Keratinocyte (primary cell): Measurements from ENCODE around the gene SLC15A4.

Source experiments
- EZH2 ChIP-seq: IDR thresholded peaks from one replicate; pipeline ENCODE4 v1.6.1; 2012; ENCODE audit warnings: inconsistent platforms, mild to moderate bottlenecking, low read length, moderate library complexity
- TF ChIP-seq, protein P1 (sequence below), 3 experiments: IDR thresholded peaks in 1 of 3; conservative IDR thresholded peaks in 1 of 3; optimal IDR thresholded peaks in 1 of 3; 2 replicates in 2 of 3; 3 replicates in 1 of 3; pipeline versions ENCODE3 to v1.5.1; 2011; ENCODE audit warnings: low read length in 3 of 3, mild to moderate bottlenecking in 3 of 3, moderate library complexity in 2 of 3, control low read depth in 1 of 3, inconsistent platforms in 1 of 3; ENCODE audit not compliant: insufficient read depth in 2 of 3; ENCODE audit errors: extremely low read depth in 1 of 3

DNA sequence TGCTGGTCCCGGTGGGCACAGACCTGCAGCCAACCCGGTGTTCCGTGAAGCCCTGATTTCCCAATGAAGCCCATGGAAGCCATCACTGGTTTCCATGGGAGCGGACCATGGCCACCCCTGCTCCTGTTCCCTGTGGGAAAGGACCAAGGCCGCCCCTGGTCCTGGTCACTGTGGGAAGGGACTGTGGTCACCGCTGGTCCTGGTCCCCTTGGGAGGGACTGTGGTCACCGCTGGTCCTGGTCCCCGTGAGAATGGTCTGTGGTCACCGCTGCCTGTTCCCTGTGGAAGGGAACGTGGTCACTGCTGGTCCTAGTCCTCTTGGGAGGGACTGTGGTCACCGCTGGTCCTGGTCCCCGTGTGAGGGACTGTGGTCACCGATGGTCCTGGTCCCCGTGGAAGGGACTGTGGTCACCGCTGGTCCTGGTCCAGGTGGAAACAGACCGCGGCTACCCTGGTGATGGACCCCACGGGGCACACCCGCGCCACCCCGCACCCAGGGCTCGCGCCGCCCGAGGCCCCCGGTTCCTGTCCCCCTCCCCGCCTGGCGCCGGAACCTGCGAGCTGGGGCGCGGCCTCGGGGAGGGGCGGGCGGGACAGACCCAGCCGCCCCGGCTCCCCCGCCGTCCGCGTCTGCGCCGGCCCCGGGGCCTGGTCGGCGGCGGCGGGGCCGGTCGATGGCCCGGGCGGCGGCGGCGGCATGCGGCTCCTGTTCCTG, 29.3 kb upstream of the SLC15A4 start, which contains the start of gene GLT1D1:
- TF ChIP-seq, protein P1, sequence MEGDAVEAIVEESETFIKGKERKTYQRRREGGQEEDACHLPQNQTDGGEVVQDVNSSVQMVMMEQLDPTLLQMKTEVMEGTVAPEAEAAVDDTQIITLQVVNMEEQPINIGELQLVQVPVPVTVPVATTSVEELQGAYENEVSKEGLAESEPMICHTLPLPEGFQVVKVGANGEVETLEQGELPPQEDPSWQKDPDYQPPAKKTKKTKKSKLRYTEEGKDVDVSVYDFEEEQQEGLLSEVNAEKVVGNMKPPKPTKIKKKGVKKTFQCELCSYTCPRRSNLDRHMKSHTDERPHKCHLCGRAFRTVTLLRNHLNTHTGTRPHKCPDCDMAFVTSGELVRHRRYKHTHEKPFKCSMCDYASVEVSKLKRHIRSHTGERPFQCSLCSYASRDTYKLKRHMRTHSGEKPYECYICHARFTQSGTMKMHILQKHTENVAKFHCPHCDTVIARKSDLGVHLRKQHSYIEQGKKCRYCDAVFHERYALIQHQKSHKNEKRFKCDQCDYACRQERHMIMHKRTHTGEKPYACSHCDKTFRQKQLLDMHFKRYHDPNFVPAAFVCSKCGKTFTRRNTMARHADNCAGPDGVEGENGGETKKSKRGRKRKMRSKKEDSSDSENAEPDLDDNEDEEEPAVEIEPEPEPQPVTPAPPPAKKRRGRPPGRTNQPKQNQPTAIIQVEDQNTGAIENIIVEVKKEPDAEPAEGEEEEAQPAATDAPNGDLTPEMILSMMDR (optimal IDR thresholded peaks at IDR 0.05 in 1 of 3, IDR thresholded peaks at IDR 0.05 in 1 of 3, conservative IDR thresholded peaks at IDR 0.05 in 1 of 3; ENCODE audit: extremely low read depth in 1 of 3, insufficient read depth in 2 of 3, low read length in 3 of 3), result no peak
- no peak for TF ChIP-seq EZH2
